Measurements from ENCODE around the gene TRIM8. TPM values are rescaled to one million over a fixed set of nuclear protein-coding genes. Genes with fewer than 3 reads are reported as not detected.
A peak's percentile ranks its signal among the peaks of the same experiment; 100 is the strongest.

TRIM8 gene
- total and polyA plus RNA-seq, 9 of the 15 experiments (the other 6 are each of a cell fraction or from before 2014, with no cell fraction given), result 1.7 to 26.0 (median 9.1) TPM

GRCh38 chr10:102624751-102625645 is 19.3 kb upstream of the TRIM8 start:
- no peaks in the 10 kb centered on the region for H4K20me1 ChIP-seq (replicated peaks; ENCODE audit: control insufficient read depth, insufficient read depth, low read length)
- intact Hi-C loops (cut with micrococcal nuclease), result no loop called here
- 0 out of 4 replicates have a peak overlapping the region, but pooled peaks of 1 of the 2 experiments have one; percentile 2 for H3K9ac ChIP-seq (ENCODE audit: insufficient read depth in 1 of 2, low read depth in 2 of 2, low read length in 2 of 2)
- H3K4me1 ChIP-seq (replicated peaks in 1 of 2; ENCODE audit: control insufficient read depth in 2 of 2, insufficient read depth in 2 of 2, low read length in 2 of 2), result peaks cover 2 to 21% of the 10 kb centered on the region in 2 experiments; a peak in 3 of 5 replicates
- in situ Hi-C loops (cut with MboI), result loop anchor here (25.0 kb wide), 1 partner anchor 788 kb away; the partner anchor contains the start of gene KCNIP2
- TF ChIP-seq ZKSCAN8 (CRISPR knock-in tag; IDR thresholded peaks at IDR 0.05), result no peak
- 53% methylated on average over 11 of the region's 12 CpGs for WGBS (ENCODE audit: insufficient coverage, low coverage, missing lambda C conversion rate)
- POLR2A ChIA-PET, result interaction anchor here (0.7 kb wide), 1 partner anchor 24 kb away, joined by 3 read pairs; no protein-coding TSS in a partner anchor
- H3K4me2 ChIP-seq (ENCODE audit: insufficient read depth, low read length), result no peak overlapping the region
- DNase-seq (ENCODE audit: extremely low read depth in 1 of 4, low spot score in 3 of 4), result no peak
- ATAC-seq, result peak; percentile 25; the same call in 1 of the 3 replicates
- no peak for FAIRE-seq
- 0 out of 2 replicates have a peak overlapping the region, but pooled peaks have one; percentile 19 for H2AFZ ChIP-seq (ENCODE audit: low read depth, low read length)
- no peaks in the 10 kb centered on the region for H3K9me3 ChIP-seq (replicated peaks; ENCODE audit: control insufficient read depth, insufficient read depth, low read depth, low read length)
- BruUV-seq (replicated peaks), result no TSS peak
- H3K27me3 ChIP-seq (ENCODE audit: control insufficient read depth in 2 of 2, insufficient read depth in 2 of 2, low read length in 2 of 2), result no peaks in the 10 kb centered on the region
- H3K4me3 ChIP-seq, result no peak overlapping the region
- H3K36me3 ChIP-seq (ENCODE audit: control insufficient read depth, insufficient read depth, low read length), result no peaks in the 10 kb centered on the region
- no peak overlapping the region for H3K27ac ChIP-seq (ENCODE audit: extremely low read depth, low read depth, low read length)
- no peaks in the 10 kb centered on the region for H3K9me1 ChIP-seq (ENCODE audit: control insufficient read depth, insufficient read depth, low read length)
- CTCF ChIA-PET (ENCODE audit: low intra/inter-chr PET ratio), result no interaction called here
- H3K79me2 ChIP-seq (ENCODE audit: control insufficient read depth, insufficient read depth, low read length), result no peaks in the 10 kb centered on the region

GRCh38 chr10:102626026-102626685 is 18.1 kb upstream of the TRIM8 start:
- BruUV-seq (replicated peaks), result no TSS peak
- TF ChIP-seq HINFP (tag; conservative IDR thresholded peaks at IDR 0.05; ENCODE audit: low read depth) (no peak), POLR2B (IDR thresholded peaks at IDR 0.05; ENCODE audit: low read depth, partially characterized antibody) (no peak), MIER1 (IDR thresholded peaks at IDR 0.05; ENCODE audit: low read depth) (no peak), FOXJ2 (tag; IDR thresholded peaks at IDR 0.05) (no peak), MLX (CRISPR knock-in tag; conservative IDR thresholded peaks at IDR 0.05) (no peak), ELF4 (CRISPR knock-in tag; IDR thresholded peaks at IDR 0.05) (no peak), TCF7L2 (IDR thresholded peaks at IDR 0.05; ENCODE audit: low read depth, low read length) (no peak)

More at GRCh38 chr10:102626026-102626685, 18.1 kb upstream of the TRIM8 start:
- no peaks in the 10 kb centered on the region for H3K9me1 ChIP-seq (ENCODE audit: control insufficient read depth, insufficient read depth, low read length)
- intact Hi-C loops (cut with micrococcal nuclease) (no loop called here), in situ Hi-C loops (cut with MboI) (no loop called here)
- no peak overlapping the region for H3K4me2 ChIP-seq (ENCODE audit: insufficient read depth, low read length)
- POLR2A ChIA-PET, result interaction anchor here (0.6 to 1.3 kb wide), 2 partner anchors 9 to 333 kb away, joined by 3 read pairs; no protein-coding TSS in a partner anchor
- no peak for FAIRE-seq
- H3K79me2 ChIP-seq (ENCODE audit: control insufficient read depth, insufficient read depth, low read length), result no peaks in the 10 kb centered on the region
- H4K20me1 ChIP-seq (replicated peaks; ENCODE audit: control insufficient read depth, insufficient read depth, low read length), result no peaks in the 10 kb centered on the region
- H3K9me3 ChIP-seq (replicated peaks; ENCODE audit: control insufficient read depth, insufficient read depth, low read depth, low read length), result no peaks in the 10 kb centered on the region
- no peaks in the 10 kb centered on the region for H3K27me3 ChIP-seq (ENCODE audit: control insufficient read depth in 2 of 2, insufficient read depth in 2 of 2, low read length in 2 of 2)
- ATAC-seq, result no peak
- H2AFZ ChIP-seq (ENCODE audit: low read depth, low read length), result no peak overlapping the region
- no peak for DNase-seq (ENCODE audit: extremely low read depth in 1 of 4, low spot score in 3 of 4)
- CTCF ChIA-PET (ENCODE audit: low intra/inter-chr PET ratio), result no interaction called here
- peaks cover 2 to 14% of the 10 kb centered on the region in 2 experiments; a peak in 3 of 5 replicates for H3K4me1 ChIP-seq (replicated peaks in 1 of 2; ENCODE audit: control insufficient read depth in 2 of 2, insufficient read depth in 2 of 2, low read length in 2 of 2)
- H3K27ac ChIP-seq (ENCODE audit: extremely low read depth, low read depth, low read length), result no peak overlapping the region
- 59% methylated on average over 9 of the region's 10 CpGs for WGBS (ENCODE audit: insufficient coverage, low coverage, missing lambda C conversion rate)
- H3K36me3 ChIP-seq (ENCODE audit: control insufficient read depth, insufficient read depth, low read length), result 0 out of 3 replicates have a peak, but pooled peaks cover 3% of the 10 kb centered on the region
- peak overlapping the region in 1 of 2 experiments; percentile 58; a peak in 1 of 4 replicates for H3K9ac ChIP-seq (ENCODE audit: insufficient read depth in 1 of 2, low read depth in 2 of 2, low read length in 2 of 2)
- no peak overlapping the region for H3K4me3 ChIP-seq
